H1 (cell line): Measurements from ENCODE around the gene MYO1D. TPM values are rescaled to one million over a fixed set of nuclear protein-coding genes. Genes with fewer than 3 reads are reported as not detected.

ENCODE experiments used
- ATF3 ChIP-seq: IDR thresholded peaks from 2 replicates; pipeline ENCODE4 v1.6.1; 2011; ENCODE audit warnings: low read depth, mild to moderate bottlenecking, low read length; ENCODE audit not compliant: insufficient read depth
- polyA plus RNA-seq, 7 experiments: library from polyadenylated mRNA; depleted of rRNA in 3 of 7; stranded (reverse) in 5 of 7; unstranded in 2 of 7; fragments of >200 nt in 5 of 7; fragments of 200-250 nt in 2 of 7; gene quantifications; 1 replicate in 5 of 7; 2 replicates in 1 of 7; 4 replicates in 1 of 7; pipeline versions ENCODE4 v1.2.1 to v1.2.3, GENCODE V29; 2011 to 2013; ENCODE audit warnings: missing spikeins in 2 of 7, mixed read lengths in 2 of 7
- total RNA-seq: library from RNA; stranded (reverse); fragmentation: NEBNext Ultra II Directional; extraction: Animal tissue kit (Norgen Biotek cat#: 25700); gene quantifications from 2 replicates; pipeline ENCODE4 v1.2.1, GENCODE V29; 2021

Gene MYO1D
- total and polyA plus RNA-seq, 2 of the 8 experiments (the other 6 are each of a cell fraction or from before 2014, with no cell fraction given), result 6.5 to 25.4 TPM

DNA sequence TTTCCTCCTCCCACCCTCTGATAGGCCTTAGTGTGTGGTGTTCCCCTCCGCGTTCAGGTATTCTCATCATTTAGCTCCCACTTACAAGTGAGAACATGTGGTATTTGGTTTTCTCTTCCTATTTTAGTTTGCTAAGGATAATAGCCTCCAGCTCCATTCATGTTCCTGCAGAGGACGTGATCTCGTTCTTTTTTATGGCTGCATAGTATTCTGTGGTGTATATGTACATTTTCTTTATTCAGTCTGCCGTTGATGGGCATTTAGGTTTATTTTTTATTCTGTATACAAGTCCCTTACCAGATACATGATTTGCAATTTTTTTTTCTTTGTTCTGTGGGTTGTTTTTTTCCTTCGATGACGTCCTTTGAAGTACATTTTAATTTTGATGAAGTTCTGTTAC lies 409.0 kb downstream of the MYO1D start (continued):
- TF ChIP-seq ATF3, result no peak
- TF ChIP-seq, all 59 proteins: peak for 0
